ENCODE data around the gene BBLN. TPM values are rescaled to one million over a fixed set of nuclear protein-coding genes. Genes with fewer than 3 reads are reported as not detected.

BBLN gene
- polyA plus RNA-seq, 1 donor from 2014 or later, result 330 TPM

DNA sequence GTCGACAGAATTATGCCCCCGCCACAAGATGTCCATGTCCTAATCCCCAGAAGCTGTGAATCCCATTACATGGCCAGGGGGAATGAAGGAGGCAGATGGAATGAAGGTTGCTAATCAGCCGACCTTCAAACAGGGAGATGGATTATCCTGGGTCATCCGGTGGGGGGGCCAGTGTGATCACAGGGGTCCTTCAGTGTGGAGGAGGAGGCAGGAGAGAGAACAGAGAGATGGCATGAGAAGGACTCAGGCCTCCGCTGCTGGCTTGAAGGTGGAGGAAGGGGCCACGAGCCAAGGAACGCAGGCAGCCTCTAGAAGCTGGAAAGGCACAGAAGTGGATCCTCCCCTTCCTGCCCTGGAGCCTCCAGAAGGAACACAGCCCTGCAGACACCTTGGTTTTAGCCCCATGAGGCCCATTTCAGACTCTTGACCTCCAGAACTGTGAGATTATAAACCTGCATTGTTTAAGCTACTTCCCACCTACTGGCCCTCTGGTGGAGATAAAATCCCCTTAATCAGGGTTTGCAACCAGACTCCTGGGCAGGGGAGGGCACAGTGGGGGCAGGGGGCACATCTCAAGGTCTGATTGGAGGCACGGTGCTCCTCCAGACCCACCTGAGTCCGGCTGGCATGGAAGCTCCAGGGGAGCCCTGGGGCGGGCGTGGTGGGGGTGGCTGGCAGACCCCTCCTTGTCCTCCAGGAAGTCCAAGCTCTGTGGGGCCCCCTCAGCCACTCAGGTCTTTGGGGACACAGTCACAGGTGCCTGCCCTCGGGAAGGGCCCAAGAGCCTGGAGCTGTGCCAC lies 46.3 kb upstream of the BBLN start:
- Histone ChIP-seq H4K20me1 (ENCODE audit: insufficient read depth) (no peaks in the 10 kb centered on the region), H3K27me3 (ENCODE audit: insufficient read depth, low read depth, low read length) (no peaks in the 10 kb centered on the region), H3K27ac (ENCODE audit: low read length) (no peak overlapping the region), H2AFZ (ENCODE audit: low read depth, low read length) (no peak overlapping the region), H3F3A (ENCODE audit: insufficient read depth, low read length, poor library complexity, severe bottlenecking) (no peaks in the 10 kb centered on the region), H3K79me2 (replicated peaks; ENCODE audit: insufficient read depth, low read length) (no peaks in the 10 kb centered on the region), H3K9ac (ENCODE audit: low read length) (no peak overlapping the region), H3K4me3 (ENCODE audit: low read length) (no peak overlapping the region), H3K9me3 (ENCODE audit: low read length) (no peaks in the 10 kb centered on the region), H3K36me3 (ENCODE audit: insufficient read depth, low read length) (no peaks in the 10 kb centered on the region), H3K9me2 (ENCODE audit: insufficient read depth, low read length) (no peaks in the 10 kb centered on the region), H3K4me2 (ENCODE audit: low read length) (no peak overlapping the region)
- no peak for TF ChIP-seq SMC3 (conservative IDR thresholded peaks at IDR 0.05; ENCODE audit: poor library complexity)
- TF ChIP-seq RAD21 (conservative IDR thresholded peaks at IDR 0.05), result no peak
- TF ChIP-seq EP300 (conservative IDR thresholded peaks at IDR 0.05; ENCODE audit: poor library complexity, severe bottlenecking), result no peak
- TF ChIP-seq, protein P1, sequence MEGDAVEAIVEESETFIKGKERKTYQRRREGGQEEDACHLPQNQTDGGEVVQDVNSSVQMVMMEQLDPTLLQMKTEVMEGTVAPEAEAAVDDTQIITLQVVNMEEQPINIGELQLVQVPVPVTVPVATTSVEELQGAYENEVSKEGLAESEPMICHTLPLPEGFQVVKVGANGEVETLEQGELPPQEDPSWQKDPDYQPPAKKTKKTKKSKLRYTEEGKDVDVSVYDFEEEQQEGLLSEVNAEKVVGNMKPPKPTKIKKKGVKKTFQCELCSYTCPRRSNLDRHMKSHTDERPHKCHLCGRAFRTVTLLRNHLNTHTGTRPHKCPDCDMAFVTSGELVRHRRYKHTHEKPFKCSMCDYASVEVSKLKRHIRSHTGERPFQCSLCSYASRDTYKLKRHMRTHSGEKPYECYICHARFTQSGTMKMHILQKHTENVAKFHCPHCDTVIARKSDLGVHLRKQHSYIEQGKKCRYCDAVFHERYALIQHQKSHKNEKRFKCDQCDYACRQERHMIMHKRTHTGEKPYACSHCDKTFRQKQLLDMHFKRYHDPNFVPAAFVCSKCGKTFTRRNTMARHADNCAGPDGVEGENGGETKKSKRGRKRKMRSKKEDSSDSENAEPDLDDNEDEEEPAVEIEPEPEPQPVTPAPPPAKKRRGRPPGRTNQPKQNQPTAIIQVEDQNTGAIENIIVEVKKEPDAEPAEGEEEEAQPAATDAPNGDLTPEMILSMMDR (IDR thresholded peaks at IDR 0.05; ENCODE audit: poor library complexity, severe bottlenecking), result no peak
- no peak for TF ChIP-seq EZH2 (IDR thresholded peaks at IDR 0.05; ENCODE audit: borderline replicate concordance, insufficient read depth, low read length, poor library complexity, severe bottlenecking)
- TF ChIP-seq, protein P2, sequence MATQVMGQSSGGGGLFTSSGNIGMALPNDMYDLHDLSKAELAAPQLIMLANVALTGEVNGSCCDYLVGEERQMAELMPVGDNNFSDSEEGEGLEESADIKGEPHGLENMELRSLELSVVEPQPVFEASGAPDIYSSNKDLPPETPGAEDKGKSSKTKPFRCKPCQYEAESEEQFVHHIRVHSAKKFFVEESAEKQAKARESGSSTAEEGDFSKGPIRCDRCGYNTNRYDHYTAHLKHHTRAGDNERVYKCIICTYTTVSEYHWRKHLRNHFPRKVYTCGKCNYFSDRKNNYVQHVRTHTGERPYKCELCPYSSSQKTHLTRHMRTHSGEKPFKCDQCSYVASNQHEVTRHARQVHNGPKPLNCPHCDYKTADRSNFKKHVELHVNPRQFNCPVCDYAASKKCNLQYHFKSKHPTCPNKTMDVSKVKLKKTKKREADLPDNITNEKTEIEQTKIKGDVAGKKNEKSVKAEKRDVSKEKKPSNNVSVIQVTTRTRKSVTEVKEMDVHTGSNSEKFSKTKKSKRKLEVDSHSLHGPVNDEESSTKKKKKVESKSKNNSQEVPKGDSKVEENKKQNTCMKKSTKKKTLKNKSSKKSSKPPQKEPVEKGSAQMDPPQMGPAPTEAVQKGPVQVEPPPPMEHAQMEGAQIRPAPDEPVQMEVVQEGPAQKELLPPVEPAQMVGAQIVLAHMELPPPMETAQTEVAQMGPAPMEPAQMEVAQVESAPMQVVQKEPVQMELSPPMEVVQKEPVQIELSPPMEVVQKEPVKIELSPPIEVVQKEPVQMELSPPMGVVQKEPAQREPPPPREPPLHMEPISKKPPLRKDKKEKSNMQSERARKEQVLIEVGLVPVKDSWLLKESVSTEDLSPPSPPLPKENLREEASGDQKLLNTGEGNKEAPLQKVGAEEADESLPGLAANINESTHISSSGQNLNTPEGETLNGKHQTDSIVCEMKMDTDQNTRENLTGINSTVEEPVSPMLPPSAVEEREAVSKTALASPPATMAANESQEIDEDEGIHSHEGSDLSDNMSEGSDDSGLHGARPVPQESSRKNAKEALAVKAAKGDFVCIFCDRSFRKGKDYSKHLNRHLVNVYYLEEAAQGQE (IDR thresholded peaks at IDR 0.05; ENCODE audit: borderline replicate concordance), result no peak
- TF ChIP-seq TAF1 (IDR thresholded peaks at IDR 0.05; ENCODE audit: low read depth), result no peak
- no peak for TF ChIP-seq MXI1 (conservative IDR thresholded peaks at IDR 0.05; ENCODE audit: poor library complexity, severe bottlenecking)
- TF ChIP-seq POLR2AphosphoS5 (IDR thresholded peaks at IDR 0.05), result no peak

DNA sequence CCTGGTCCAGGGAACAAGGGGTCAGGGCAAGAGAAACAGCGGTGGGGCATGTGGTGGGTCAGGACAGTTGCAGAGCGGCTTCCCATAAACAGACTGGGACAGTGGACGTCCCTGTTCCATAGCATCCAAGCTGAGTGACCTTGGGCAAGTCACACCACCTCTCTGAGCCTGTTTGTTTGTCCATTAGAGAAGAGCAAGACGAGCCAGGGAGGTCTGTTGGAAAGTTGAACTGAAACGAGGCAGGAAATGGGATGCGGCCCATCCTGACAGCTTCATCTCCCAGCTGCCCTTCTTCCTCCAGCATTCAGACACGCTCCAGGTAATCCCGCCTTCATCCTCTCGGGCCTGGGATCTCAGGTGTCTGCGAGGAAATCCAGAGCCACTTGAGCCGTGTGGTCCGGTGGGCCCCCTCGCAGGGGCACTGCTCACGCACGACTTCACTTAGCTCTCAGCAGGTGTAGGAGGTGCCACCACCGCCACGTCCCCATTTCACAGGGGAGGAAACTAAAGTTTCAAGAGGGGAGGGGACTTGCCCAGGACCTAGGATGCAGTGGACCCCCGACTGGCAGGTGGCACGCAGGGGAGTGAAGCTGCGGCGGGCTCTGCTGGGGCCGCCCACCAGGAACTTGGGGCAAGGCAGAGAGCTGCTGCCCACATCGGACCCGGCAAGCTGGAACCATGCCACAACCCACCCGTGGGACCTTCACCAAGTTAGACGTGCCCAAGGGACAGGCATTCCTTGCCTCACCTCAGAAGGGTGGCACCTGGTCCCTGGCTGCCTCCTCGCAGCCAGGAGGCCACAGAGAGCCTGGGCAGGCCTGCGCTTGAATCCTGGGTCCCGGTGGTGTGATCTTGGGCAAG lies 45.5 kb upstream of the BBLN start:
- H2AFZ ChIP-seq (ENCODE audit: low read depth, low read length), result no peak overlapping the region
- TF ChIP-seq, protein P1 (IDR thresholded peaks at IDR 0.05; ENCODE audit: poor library complexity, severe bottlenecking), result no peak
- TF ChIP-seq SMC3 (conservative IDR thresholded peaks at IDR 0.05; ENCODE audit: poor library complexity) (no peak), POLR2AphosphoS5 (IDR thresholded peaks at IDR 0.05) (no peak), MXI1 (conservative IDR thresholded peaks at IDR 0.05; ENCODE audit: poor library complexity, severe bottlenecking) (no peak), TAF1 (IDR thresholded peaks at IDR 0.05; ENCODE audit: low read depth) (no peak), EZH2 (IDR thresholded peaks at IDR 0.05; ENCODE audit: borderline replicate concordance, insufficient read depth, low read length, poor library complexity, severe bottlenecking) (no peak), RAD21 (conservative IDR thresholded peaks at IDR 0.05) (no peak), EP300 (conservative IDR thresholded peaks at IDR 0.05; ENCODE audit: poor library complexity, severe bottlenecking) (no peak)
- TF ChIP-seq, protein P2 (IDR thresholded peaks at IDR 0.05; ENCODE audit: borderline replicate concordance), result no peak

More for the DNA sequence above, 45.5 kb upstream of the BBLN start:
- H3K9me3 ChIP-seq (ENCODE audit: low read length), result no peaks in the 10 kb centered on the region
- H3K9ac ChIP-seq (ENCODE audit: low read length), result no peak overlapping the region
- no peak overlapping the region for H3K27ac ChIP-seq (ENCODE audit: low read length)
- H3K4me3 ChIP-seq (ENCODE audit: low read length), result no peak overlapping the region
- no peak overlapping the region for H3K4me2 ChIP-seq (ENCODE audit: low read length)
- no peaks in the 10 kb centered on the region for H3K36me3 ChIP-seq (ENCODE audit: insufficient read depth, low read length)
- no peaks in the 10 kb centered on the region for H3K79me2 ChIP-seq (replicated peaks; ENCODE audit: insufficient read depth, low read length)
- no peaks in the 10 kb centered on the region for H3F3A ChIP-seq (ENCODE audit: insufficient read depth, low read length, poor library complexity, severe bottlenecking)
- no peaks in the 10 kb centered on the region for H3K9me2 ChIP-seq (ENCODE audit: insufficient read depth, low read length)
- H4K20me1 ChIP-seq (ENCODE audit: insufficient read depth), result no peaks in the 10 kb centered on the region
- H3K27me3 ChIP-seq (ENCODE audit: insufficient read depth, low read depth, low read length), result no peaks in the 10 kb centered on the region

All from neural cell (in vitro differentiated cells).